GM12878 (cell line): Measurements from ENCODE around the gene KHDRBS2. TPM values are rescaled to one million over a fixed set of nuclear protein-coding genes. Genes with fewer than 3 reads are reported as not detected.

Experiments
- ATAC-seq: fragments of 200-7000 bp; cut with Tn5 transposase; 3 replicates; pipeline ENCODE4 v1.9.1; 2020; ENCODE audit warnings: mild to moderate bottlenecking, moderate library complexity
- BruUV-seq: library from RNA; stranded (reverse); fragments of 400-500 nt; replicated peaks from 2 replicates; lab custom pipeline; 2021; lab: Mats Ljungman, UMichigan
- CTCF ChIA-PET: fragments of 300-600 bp; sonication (Branson Sonifier 250); formaldehyde crosslinking; extraction: SDS; loops from one replicate; lab custom pipeline; 2021; ENCODE audit warnings: inconsistent platforms; lab: Yijun Ruan, JAX
- POLR2A ChIA-PET: fragments of 350-600 bp; formaldehyde crosslinking; extraction: SDS; loops from one replicate; lab custom pipeline; 2021; ENCODE audit warnings: inconsistent platforms; lab: Charles Lee
- RAD21 ChIA-PET: fragments of 300-600 bp; sonication (Branson Sonifier 250); formaldehyde crosslinking; loops from one replicate; lab custom pipeline; 2023; ENCODE audit warnings: antibody characterized with exemption; ENCODE audit not compliant: unreplicated experiment; lab: Charles Lee
- SMC1A ChIA-PET: fragments of 300-600 bp; sonication (Branson Sonifier 250); formaldehyde crosslinking; loops from one replicate; lab custom pipeline; 2023; ENCODE audit not compliant: unreplicated experiment, uncharacterized antibody; lab: Charles Lee
- DNase-seq: peaks from one replicate; pipeline ENCODE4 v3.0.0-alpha.2; 2011; ENCODE audit warnings: low read depth, low spot score
- FAIRE-seq: peaks from 3 replicates; lab custom pipeline; 2011; peaks lifted over from hg19 to GRCh38; lab: Jason Lieb, UNC
- H2AFZ ChIP-seq: 2 replicates; pipeline ENCODE4 v1.6.0; 2011; ENCODE audit warnings: low read depth, low read length, control low read depth; ENCODE audit not compliant: control insufficient read depth
- H3K27ac ChIP-seq: 2 replicates; pipeline ENCODE4 v1.5.1; 2011; ENCODE audit warnings: control low read depth; ENCODE audit not compliant: control insufficient read depth, insufficient read depth
- H3K27me3 ChIP-seq, 2 experiments: replicated peaks in 1 of 2; 2 replicates each; pipeline versions ENCODE4 v1.6.0 to v1.6.1; 2011; ENCODE audit warnings: low read length in 1 of 2; ENCODE audit not compliant: control insufficient read depth in 2 of 2, insufficient read depth in 2 of 2
- H3K36me3 ChIP-seq, 2 experiments: 2 replicates each; pipeline ENCODE4 v1.5.1; 2011; ENCODE audit warnings: low read length in 1 of 2; ENCODE audit not compliant: control insufficient read depth in 2 of 2, insufficient read depth in 2 of 2
- H3K4me1 ChIP-seq: 2 replicates; pipeline ENCODE4 v1.6.1; 2011; ENCODE audit warnings: mild to moderate bottlenecking, low read length, moderate library complexity, mixed read lengths; ENCODE audit not compliant: control insufficient read depth, insufficient read depth
- H3K4me2 ChIP-seq: 2 replicates; pipeline ENCODE4 v1.6.0; 2011; ENCODE audit warnings: control low read depth; ENCODE audit not compliant: control insufficient read depth, insufficient read depth
- H3K4me3 ChIP-seq: fragments of 200-600 bp; sonication (generic); 2 replicates; pipeline ENCODE4 v1.5.1; 2016
- H3K79me2 ChIP-seq: 2 replicates; pipeline ENCODE4 v1.6.0; 2011; ENCODE audit warnings: low read length; ENCODE audit not compliant: control insufficient read depth, insufficient read depth
- H3K9ac ChIP-seq: 2 replicates; pipeline ENCODE4 v1.8.0; 2011; ENCODE audit warnings: low read length, control low read depth, mixed read lengths; ENCODE audit not compliant: control insufficient read depth, insufficient read depth
- H3K9me3 ChIP-seq: replicated peaks from 3 replicates; pipeline ENCODE4 v1.5.1; 2011; ENCODE audit warnings: mild to moderate bottlenecking, low read length; ENCODE audit not compliant: control insufficient read depth, insufficient read depth
- H4K20me1 ChIP-seq: 2 replicates; pipeline ENCODE4 v1.6.0; 2011; ENCODE audit not compliant: control insufficient read depth, insufficient read depth
- BRCA1 ChIP-seq: IDR thresholded peaks from 2 replicates; pipeline ENCODE4 v1.6.1; 2011; ENCODE audit warnings: low read depth, low read length, improper control_type of control experiment
- CEBPB ChIP-seq, 2 experiments: fragments of 150-350 bp in 1 of 2; IDR thresholded peaks; 2 replicates each; pipeline ENCODE4 v1.6.1; 2012 to 2014; ENCODE audit warnings: low read depth in 2 of 2, low read length in 2 of 2, borderline replicate concordance in 1 of 2, inconsistent platforms in 1 of 2
- ELK1 ChIP-seq: IDR thresholded peaks from 2 replicates; pipeline ENCODE4 v1.6.1; 2012; ENCODE audit warnings: low read depth, low read length, improper control_type of control experiment
- GABPA ChIP-seq: IDR thresholded peaks from 2 replicates; pipeline ENCODE4 v1.6.1; 2014; ENCODE audit warnings: antibody characterized with exemption, low read depth, mild to moderate bottlenecking, inconsistent platforms
- JUND ChIP-seq: IDR thresholded peaks from 2 replicates; pipeline ENCODE4 v1.6.1; 2012; ENCODE audit warnings: low read depth, mild to moderate bottlenecking, low read length, improper control_type of control experiment, moderate library complexity
- RAD51 ChIP-seq: fragments of 450-650 bp; IDR thresholded peaks from 2 replicates; pipeline ENCODE4 v1.6.1; 2016; ENCODE audit warnings: moderate library complexity, mild to moderate bottlenecking, inconsistent platforms
- SMAD5 ChIP-seq: IDR thresholded peaks from 2 replicates; pipeline ENCODE4 v1.6.1; 2016; ENCODE audit warnings: antibody characterized with exemption, low read depth
- SUZ12 ChIP-seq: fragments of 200-600 bp; sonication (generic); IDR thresholded peaks from one replicate; pipeline ENCODE4 v1.6.1; 2018; ENCODE audit warnings: antibody characterized with exemption, mild to moderate bottlenecking; ENCODE audit not compliant: unreplicated experiment
- ZNF217 ChIP-seq: fragments of 450-650 bp; IDR thresholded peaks from 2 replicates; pipeline ENCODE4 v1.6.1; 2017; ENCODE audit warnings: antibody characterized with exemption, mild to moderate bottlenecking
- ZZZ3 ChIP-seq: IDR thresholded peaks from 2 replicates; pipeline ENCODE4 v1.6.1; 2011; ENCODE audit warnings: low read depth; ENCODE audit not compliant: control insufficient read depth, insufficient read length
- WGBS: methylation state at CpG from one replicate; pipeline ENCODE4 v1.1.6; 2016; ENCODE audit warnings: low lambda C conversion rate; ENCODE audit not compliant: insufficient replicate concordance, insufficient coverage; ENCODE audit errors: missing lambda C conversion rate; 5-methylcytosine and 5-hydroxymethylcytosine counted together
- in situ Hi-C: fragments of 300-500 bp; cut with MboI; formaldehyde crosslinking; loops from 9 replicates; pipeline ENCODE4 v1.14.3; 2018; ENCODE audit warnings: mixed read lengths
- intact Hi-C: fragments of 100-400 bp; cut with micrococcal nuclease; formaldehyde crosslinking; loops from one replicate; pipeline ENCODE4 v1.14.2; 2022; ENCODE audit not compliant: unreplicated experiment
- polyA plus RNA-seq, 11 experiments: library from polyadenylated mRNA; depleted of rRNA in 4 of 11; unstranded in 6 of 11; stranded (reverse) in 5 of 11; fragments of >200 nt; fragmentation: Nextera tagmentation in 4 of 11; fragmentation: Illumina TruSeq in 1 of 11; extraction: Ambion mirVana in 4 of 11; extraction: Trizol in 1 of 11; gene quantifications; 1 replicate in 1 of 11; 2 replicates in 10 of 11; pipeline versions ENCODE4 v1.2.1 to v1.2.3, GENCODE V29; 2011 to 2016; ENCODE audit warnings: inconsistent platforms in 2 of 11, missing spikeins in 2 of 11, low read depth in 1 of 11
- total RNA-seq, 4 experiments: library from RNA; depleted of rRNA in 3 of 4; stranded (reverse); fragments of >200 nt in 3 of 4; fragmentation: Illumina TruSeq in 1 of 4; extraction: Trizol in 1 of 4; gene quantifications; 2 replicates each; pipeline versions ENCODE4 v1.2.1 to v1.2.3, GENCODE V29; 2013 to 2021

Gene KHDRBS2
- total and polyA plus RNA-seq, 10 of the 15 experiments (the other 5 are each of a cell fraction or from before 2014, with no cell fraction given) = 0.11 to 0.56 TPM; not detected in 8

- no peaks in the 10 kb centered on the region for H3K27me3 ChIP-seq
- no peaks in the 10 kb centered on the region for H3K9me3 ChIP-seq
- no peaks in the 10 kb centered on the region for H3K36me3 ChIP-seq
- H3K4me1 ChIP-seq = no peaks in the 10 kb centered on the region
- SMC1A ChIA-PET = no interaction called here
- CTCF ChIA-PET = no interaction called here
- TF ChIP-seq SUZ12 (no peak), GABPA (no peak), ELK1 (no peak), BRCA1 (no peak), ZNF217 (no peak), ZZZ3 (no peak), RAD51 (no peak), CEBPB (IDR thresholded peaks at IDR 0.05; ENCODE audit: borderline replicate concordance in 1 of 2, low read depth in 2 of 2, low read length in 2 of 2) (no peak), JUND (no peak), SMAD5 (no peak)
- H2AFZ ChIP-seq = no peak overlapping the region
- no peak overlapping the region for H3K9ac ChIP-seq
- DNase-seq (no peak), ATAC-seq (no peak), FAIRE-seq (no peak)
- no peak overlapping the region for H3K4me3 ChIP-seq
- intact Hi-C loops (no loop called here), in situ Hi-C loops (no loop called here)
- H3K27ac ChIP-seq = no peak overlapping the region
- BruUV-seq = no TSS peak
- RAD21 ChIA-PET = no interaction called here
- WGBS = 5% methylated on average over 3 of the region's 3 CpGs
- H3K79me2 ChIP-seq = no peaks in the 10 kb centered on the region
- POLR2A ChIA-PET = no interaction called here
- no peak overlapping the region for H3K4me2 ChIP-seq
- H4K20me1 ChIP-seq = no peaks in the 10 kb centered on the region
Observed at GRCh38 chr6:61751986-61752385, 534.0 kb downstream of the KHDRBS2 start.
